IMR-90 (cell line): ENCODE data around the gene DSP. TPM values are rescaled to one million over a fixed set of nuclear protein-coding genes. Genes with fewer than 3 reads are reported as not detected.

ENCODE experiments used
- ATAC-seq: fragments of 200-7000 bp; cut with Tn5 transposase; 2 replicates; pipeline ENCODE4 v1.9.1; 2020; ENCODE audit warnings: low read depth, mild to moderate bottlenecking, moderate library complexity
- BruUV-seq: library from RNA; stranded (reverse); fragments of 400-500 nt; replicated peaks from 2 replicates; lab custom pipeline; 2021; lab: Mats Ljungman, UMichigan
- CTCF ChIA-PET: fragments of 300-600 bp; formaldehyde crosslinking; extraction: SDS; loops from one replicate; lab custom pipeline; 2021; ENCODE audit warnings: antibody characterized with exemption; lab: Yijun Ruan, JAX
- POLR2A ChIA-PET: fragments of 300-600 bp; sonication (Branson Sonifier 250); formaldehyde crosslinking; loops from one replicate; lab custom pipeline; 2022; ENCODE audit warnings: antibody characterized with exemption; ENCODE audit not compliant: unreplicated experiment; lab: Charles Lee
- DNase-seq: peaks from one replicate; pipeline ENCODE4 v3.0.0; 2013
- H2AFZ ChIP-seq: replicated peaks from 2 replicates; pipeline ENCODE3; 2013; ENCODE audit warnings: low read length, mild to moderate bottlenecking; ENCODE audit not compliant: poor library complexity
- H2AK5ac ChIP-seq: 2 replicates; pipeline ENCODE4 v1.6.1; 2013; ENCODE audit warnings: low read depth, low read length, inconsistent platforms
- H2AK9ac ChIP-seq: replicated peaks from 2 replicates; pipeline ENCODE3; 2013; ENCODE audit warnings: mild to moderate bottlenecking, low read depth, low read length, moderate library complexity; ENCODE audit not compliant: poor library complexity
- H2BK120ac ChIP-seq: 2 replicates; pipeline ENCODE4 v1.6.1; 2013; ENCODE audit warnings: low read depth, low read length, inconsistent platforms
- H2BK15ac ChIP-seq: 3 replicates; pipeline ENCODE4 v1.6.1; 2013; ENCODE audit warnings: low read depth, low read length, inconsistent platforms
- H2BK20ac ChIP-seq: 2 replicates; pipeline ENCODE4 v1.6.1; 2013; ENCODE audit warnings: low read depth, mild to moderate bottlenecking, inconsistent platforms, low read length, moderate library complexity
- H2BK5ac ChIP-seq: 2 replicates; pipeline ENCODE4 v1.6.1; 2013; ENCODE audit warnings: mild to moderate bottlenecking, low read depth, low read length, inconsistent platforms; ENCODE audit not compliant: poor library complexity, severe bottlenecking
- H3K14ac ChIP-seq: replicated peaks from 2 replicates; pipeline ENCODE4 v1.6.1; 2013; ENCODE audit warnings: low read depth, low read length, inconsistent platforms
- H3K18ac ChIP-seq: 2 replicates; pipeline ENCODE4 v1.6.1; 2013; ENCODE audit warnings: low read depth, low read length, control low read depth
- H3K23ac ChIP-seq: 2 replicates; pipeline ENCODE4 v1.6.1; 2013; ENCODE audit warnings: low read depth, low read length, inconsistent platforms
- H3K27ac ChIP-seq: 2 replicates; pipeline ENCODE4 v1.5.1; 2013; ENCODE audit warnings: mild to moderate bottlenecking, control low read depth, low read length; ENCODE audit not compliant: insufficient read depth
- H3K27me3 ChIP-seq: 2 replicates; pipeline ENCODE4 v1.6.1; 2013; ENCODE audit warnings: low read length; ENCODE audit not compliant: control insufficient read depth, insufficient read depth
- H3K36me3 ChIP-seq: 2 replicates; pipeline ENCODE4 v1.6.1; 2013; ENCODE audit warnings: low read length, mixed read lengths; ENCODE audit not compliant: control insufficient read depth, insufficient read depth
- H3K4ac ChIP-seq: 2 replicates; pipeline ENCODE4 v1.6.1; 2013; ENCODE audit warnings: low read depth, low read length, inconsistent platforms
- H3K4me1 ChIP-seq: 2 replicates; pipeline ENCODE4 v1.6.1; 2013; ENCODE audit warnings: low read length, mixed read lengths; ENCODE audit not compliant: control insufficient read depth, insufficient read depth
- H3K4me2 ChIP-seq: 2 replicates; pipeline ENCODE4 v1.6.1; 2013; ENCODE audit warnings: low read depth, mild to moderate bottlenecking, control low read depth, low read length, moderate library complexity
- H3K4me3 ChIP-seq: 2 replicates; pipeline ENCODE4 v1.5.1; 2013; ENCODE audit warnings: low read depth, mild to moderate bottlenecking, control low read depth, low read length, moderate library complexity; ENCODE audit not compliant: insufficient read depth
- H3K56ac ChIP-seq: 2 replicates; pipeline ENCODE4 v1.6.1; 2013; ENCODE audit warnings: low read length, inconsistent platforms; ENCODE audit not compliant: insufficient read depth; ENCODE audit errors: extremely low read depth
- H3K79me1 ChIP-seq, 2 experiments: 2 replicates each; pipeline ENCODE4 v1.6.1; 2013; ENCODE audit warnings: low read length in 2 of 2, inconsistent platforms in 1 of 2, low read depth in 1 of 2
- H3K9ac ChIP-seq: 2 replicates; pipeline ENCODE4 v1.6.1; 2013; ENCODE audit warnings: low read depth, low read length, control low read depth
- H3K9me1 ChIP-seq: 2 replicates; pipeline ENCODE4 v1.6.1; 2013; ENCODE audit warnings: low read length, inconsistent platforms; ENCODE audit not compliant: insufficient read depth
- H3K9me3 ChIP-seq: 2 replicates; pipeline ENCODE4 v1.6.1; 2013; ENCODE audit warnings: low read length; ENCODE audit not compliant: control insufficient read depth, insufficient read depth
- H4K20me1 ChIP-seq: 2 replicates; pipeline ENCODE4 v1.6.1; 2013; ENCODE audit warnings: low read length, inconsistent platforms; ENCODE audit not compliant: insufficient read depth
- H4K5ac ChIP-seq: 2 replicates; pipeline ENCODE4 v1.6.1; 2013; ENCODE audit warnings: mild to moderate bottlenecking, low read depth, low read length, control low read depth
- H4K8ac ChIP-seq, 2 experiments: 2 replicates each; pipeline ENCODE4 v1.6.1; 2013; ENCODE audit warnings: low read depth in 2 of 2, low read length in 2 of 2, control low read depth in 1 of 2, inconsistent platforms in 1 of 2
- H4K91ac ChIP-seq: 2 replicates; pipeline ENCODE4 v1.6.1; 2013; ENCODE audit warnings: low read depth, low read length, inconsistent platforms; ENCODE audit not compliant: insufficient read depth
- BHLHE40 ChIP-seq: fragments of 150-350 bp; IDR thresholded peaks from 2 replicates; pipeline ENCODE4 v1.6.1; 2016; ENCODE audit warnings: mild to moderate bottlenecking, low read depth, low read length
- CEBPB ChIP-seq: IDR thresholded peaks from 2 replicates; pipeline ENCODE4 v1.6.1; 2012; ENCODE audit warnings: low read depth, low read length, improper control_type of control experiment
- CHD1 ChIP-seq: IDR thresholded peaks from 2 replicates; pipeline ENCODE4 v1.6.1; 2012; ENCODE audit warnings: low read depth, low read length, improper control_type of control experiment
- FOS ChIP-seq: fragments of 150-350 bp; IDR thresholded peaks from 2 replicates; pipeline ENCODE4 v1.6.1; 2016; ENCODE audit warnings: low read depth, low read length
- MAFK ChIP-seq: IDR thresholded peaks from 2 replicates; pipeline ENCODE4 v1.6.1; 2012; ENCODE audit warnings: low read depth, low read length, improper control_type of control experiment
- MAZ ChIP-seq: IDR thresholded peaks from 2 replicates; pipeline ENCODE4 v1.6.1; 2012; ENCODE audit warnings: low read depth, mild to moderate bottlenecking, low read length, improper control_type of control experiment, moderate library complexity, borderline replicate concordance
- MXI1 ChIP-seq: IDR thresholded peaks from 2 replicates; pipeline ENCODE4 v1.6.1; 2012; ENCODE audit warnings: low read depth, mild to moderate bottlenecking, low read length, moderate library complexity, borderline replicate concordance
- NFE2L2 ChIP-seq: fragments of 150-350 bp; IDR thresholded peaks from 2 replicates; pipeline ENCODE4 v1.6.1; 2016; ENCODE audit warnings: low read depth, mild to moderate bottlenecking, low read length
- RCOR1 ChIP-seq: IDR thresholded peaks from 2 replicates; pipeline ENCODE4 v1.6.1; 2012; ENCODE audit warnings: mild to moderate bottlenecking, low read length, improper control_type of control experiment; ENCODE audit not compliant: insufficient replicate concordance
- RFX5 ChIP-seq: IDR thresholded peaks from 2 replicates; pipeline ENCODE4 v1.8.0; 2012; ENCODE audit warnings: low read depth, mild to moderate bottlenecking, low read length, moderate library complexity
- SMC3 ChIP-seq: fragments of 150-350 bp; IDR thresholded peaks from 2 replicates; pipeline ENCODE4 v1.6.1; 2016; ENCODE audit warnings: low read depth, mild to moderate bottlenecking, antibody characterized with exemption, low read length, moderate library complexity
- USF2 ChIP-seq: fragments of 150-350 bp; IDR thresholded peaks from 2 replicates; pipeline ENCODE4 v1.6.1; 2017; ENCODE audit warnings: mild to moderate bottlenecking, antibody characterized with exemption, low read length, low read depth
- WGBS, 2 experiments: methylation state at CpG; one replicate each; pipeline versions ENCODE4 v1.1.5 to v1.1.7; 2013; ENCODE audit warnings: missing lambda C conversion rate in 2 of 2; ENCODE audit not compliant: insufficient read length in 1 of 2; ENCODE audit errors: extremely low coverage in 2 of 2; 5-methylcytosine and 5-hydroxymethylcytosine counted together
- dilution Hi-C: fragments of 300-500 bp; cut with HindIII; formaldehyde crosslinking; loops from one replicate; pipeline ENCODE4 v1.14.3; 2018; ENCODE audit warnings: low sequenced_read_pairs; ENCODE audit not compliant: unreplicated experiment
- in situ Hi-C: fragments of 300-500 bp; cut with MboI; formaldehyde crosslinking; loops from 3 replicates; pipeline ENCODE4 v1.14.3; 2019; ENCODE audit warnings: low sequenced_read_pairs, inconsistent platforms, mixed read lengths
- intact Hi-C: fragments of 100-400 bp; cut with micrococcal nuclease; formaldehyde crosslinking; loops from 2 replicates; pipeline ENCODE4 v1.10.0; 2022
- polyA plus RNA-seq, 3 experiments: library from polyadenylated mRNA; depleted of rRNA; stranded (reverse); fragments of >200 nt; gene quantifications; 2 replicates each; pipeline ENCODE4 v1.2.3, GENCODE V29; 2012; ENCODE audit warnings: low replicate concordance in 1 of 3
- total RNA-seq: library from RNA; depleted of rRNA; stranded (reverse); fragments of >200 nt; gene quantifications from 2 replicates; pipeline ENCODE4 v1.2.3, GENCODE V29; 2012
- TF ChIP-seq, protein P1 (sequence below): fragments of 150-350 bp; IDR thresholded peaks from 2 replicates; pipeline ENCODE4 v1.6.1; 2016; ENCODE audit warnings: low read depth, mild to moderate bottlenecking, low read length, moderate library complexity, borderline replicate concordance
- TF ChIP-seq, protein P2 (sequence below): conservative IDR thresholded peaks from 2 replicates; pipeline ENCODE4 v1.5.1; 2012; ENCODE audit warnings: mild to moderate bottlenecking, low read depth, low read length, improper control_type of control experiment

Gene DSP
- total and polyA plus RNA-seq, 2 of the 4 experiments (the other 2 are of a cell fraction) = 7.1 to 20.1 TPM

- in situ Hi-C loops = no loop called here
- dilution Hi-C loops = no loop called here
- CTCF ChIA-PET = no interaction called here
These were observed 33.9 kb upstream of the DSP start for GRCh38 chr6:7507600-7507999.

More at GRCh38 chr6:7507600-7507999, 33.9 kb upstream of the DSP start:
- Histone ChIP-seq H4K8ac (no peak overlapping the region), H2BK5ac (no peak overlapping the region), H3K27me3 (no peaks in the 10 kb centered on the region), H2BK20ac (no peak overlapping the region), H2AK9ac (no peak overlapping the region), H2BK15ac (no peak overlapping the region), H3K9me3 (no peaks in the 10 kb centered on the region), H3K9ac (no peak overlapping the region), H2AFZ (no peak overlapping the region), H4K91ac (no peak overlapping the region), H4K20me1 (no peaks in the 10 kb centered on the region), H2BK120ac (no peak overlapping the region), H3K9me1 (no peaks in the 10 kb centered on the region), H3K79me1 (no peaks in the 10 kb centered on the region), H3K4me2 (no peak overlapping the region), H3K4ac (no peak overlapping the region), H3K36me3 (no peaks in the 10 kb centered on the region), H3K4me3 (no peak overlapping the region), H3K23ac (no peak overlapping the region), H4K5ac (no peak overlapping the region), H3K56ac (no peak overlapping the region), H3K14ac (no peak overlapping the region), H3K4me1 (peaks cover 5% of the 10 kb centered on the region), H3K27ac (no peak overlapping the region), H2AK5ac (no peak overlapping the region), H3K18ac (no peak overlapping the region)
- POLR2A ChIA-PET = no interaction called here
- WGBS, 2 experiments = 100% methylated on average over 1 of the region's 6 CpGs; no CpG with 5 or more reads in 1 of the 2 experiments
- no TSS peak for BruUV-seq
- no peak for ATAC-seq
- TF ChIP-seq SMC3 (no peak), FOS (no peak), BHLHE40 (no peak), RFX5 (no peak), MAFK (no peak), MXI1 (no peak), CEBPB (no peak), RCOR1 (no peak), CHD1 (no peak), USF2 (no peak), MAZ (no peak), NFE2L2 (no peak)
- TF ChIP-seq, protein P1, sequence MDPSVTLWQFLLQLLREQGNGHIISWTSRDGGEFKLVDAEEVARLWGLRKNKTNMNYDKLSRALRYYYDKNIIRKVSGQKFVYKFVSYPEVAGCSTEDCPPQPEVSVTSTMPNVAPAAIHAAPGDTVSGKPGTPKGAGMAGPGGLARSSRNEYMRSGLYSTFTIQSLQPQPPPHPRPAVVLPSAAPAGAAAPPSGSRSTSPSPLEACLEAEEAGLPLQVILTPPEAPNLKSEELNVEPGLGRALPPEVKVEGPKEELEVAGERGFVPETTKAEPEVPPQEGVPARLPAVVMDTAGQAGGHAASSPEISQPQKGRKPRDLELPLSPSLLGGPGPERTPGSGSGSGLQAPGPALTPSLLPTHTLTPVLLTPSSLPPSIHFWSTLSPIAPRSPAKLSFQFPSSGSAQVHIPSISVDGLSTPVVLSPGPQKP = no peak
- TF ChIP-seq, protein P2, sequence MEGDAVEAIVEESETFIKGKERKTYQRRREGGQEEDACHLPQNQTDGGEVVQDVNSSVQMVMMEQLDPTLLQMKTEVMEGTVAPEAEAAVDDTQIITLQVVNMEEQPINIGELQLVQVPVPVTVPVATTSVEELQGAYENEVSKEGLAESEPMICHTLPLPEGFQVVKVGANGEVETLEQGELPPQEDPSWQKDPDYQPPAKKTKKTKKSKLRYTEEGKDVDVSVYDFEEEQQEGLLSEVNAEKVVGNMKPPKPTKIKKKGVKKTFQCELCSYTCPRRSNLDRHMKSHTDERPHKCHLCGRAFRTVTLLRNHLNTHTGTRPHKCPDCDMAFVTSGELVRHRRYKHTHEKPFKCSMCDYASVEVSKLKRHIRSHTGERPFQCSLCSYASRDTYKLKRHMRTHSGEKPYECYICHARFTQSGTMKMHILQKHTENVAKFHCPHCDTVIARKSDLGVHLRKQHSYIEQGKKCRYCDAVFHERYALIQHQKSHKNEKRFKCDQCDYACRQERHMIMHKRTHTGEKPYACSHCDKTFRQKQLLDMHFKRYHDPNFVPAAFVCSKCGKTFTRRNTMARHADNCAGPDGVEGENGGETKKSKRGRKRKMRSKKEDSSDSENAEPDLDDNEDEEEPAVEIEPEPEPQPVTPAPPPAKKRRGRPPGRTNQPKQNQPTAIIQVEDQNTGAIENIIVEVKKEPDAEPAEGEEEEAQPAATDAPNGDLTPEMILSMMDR = no peak
- intact Hi-C loops = no loop called here
- no peak for DNase-seq
